Right lobe of liver (tissue), 6 donors: ENCODE measurements around the gene DUSP5. TPM values are rescaled to one million over a fixed set of nuclear protein-coding genes. Genes with fewer than 3 reads are reported as not detected.

ENCODE experiments used
- ATAC-seq, 4 donors: fragments of 200-7000 bp; cut with Tn5 transposase; one replicate each; pipeline ENCODE4 v1.9.1; 2020; ENCODE audit warnings: mild to moderate bottlenecking in 4 of 4, moderate library complexity in 4 of 4
- DNase-seq, 3 donors: peaks; one replicate each; pipeline ENCODE4 v3.0.0-alpha.2; 2020
- H3K27ac ChIP-seq, 3 donors: fragments of 200-600 bp; one replicate each; pipeline ENCODE4 v1.8.0; 2022
- H3K27me3 ChIP-seq, 2 donors: fragments of 200-600 bp; one replicate each; pipeline ENCODE4 v1.8.0; 2022
- H3K36me3 ChIP-seq, 4 donors: fragments of 200-600 bp; sonication (generic) in 1 of 4; one replicate each; pipeline versions ENCODE4 v1.5.1 to v1.8.0; 2017 to 2022; ENCODE audit warnings: control low read depth in 1 of 4
- H3K4me1 ChIP-seq, 4 donors: fragments of 200-600 bp; sonication (generic) in 1 of 4; one replicate each; pipeline versions ENCODE4 v1.5.1 to v1.8.0; 2017 to 2022; ENCODE audit warnings: control low read depth in 1 of 4
- H3K4me3 ChIP-seq, 3 donors: fragments of 200-600 bp; one replicate each; pipeline ENCODE4 v1.8.0; 2022
- H3K9me3 ChIP-seq, 4 donors: fragments of 200-600 bp; sonication (generic) in 1 of 4; one replicate each; pipeline versions ENCODE4 v1.5.1 to v1.8.0; 2017 to 2022; ENCODE audit warnings: control low read depth in 1 of 4
- POLR2A ChIP-seq: fragments of 450-650 bp; IDR thresholded peaks from one replicate; pipeline ENCODE4 v1.6.1; 2017; ENCODE audit warnings: antibody characterized with exemption, mild to moderate bottlenecking
- WGBS: methylation state at CpG from one replicate; pipeline ENCODE4 v1.1.6; 2018; ENCODE audit warnings: low coverage, low lambda C conversion rate; ENCODE audit not compliant: insufficient coverage; ENCODE audit errors: missing lambda C conversion rate; 5-methylcytosine and 5-hydroxymethylcytosine counted together
- intact Hi-C, 2 donors: fragments of 100-400 bp; cut with DNase I; formaldehyde crosslinking; loops; one replicate each; pipeline versions ENCODE4 v1.11.2 to v1.14.1; 2022
- total RNA-seq, 6 experiments: library from RNA; depleted of rRNA in 2 of 6; stranded (reverse); fragments of >200 nt in 2 of 6; fragmentation: NEBNext Ultra II Directional in 3 of 6; extraction: Animal tissue kit (Norgen Biotek cat#: 25700) in 3 of 6; gene quantifications; one replicate each; pipeline versions ENCODE4 v1.1.0 to v1.2.4, GENCODE V29; 2016 to 2023
- TF ChIP-seq, protein P1 (sequence below), 4 donors: fragments of 200-600 bp in 3 of 4; fragments of 450-650 bp in 1 of 4; IDR thresholded peaks; one replicate each; pipeline versions ENCODE4 v1.5.1 to v1.8.0; 2016 to 2022; ENCODE audit warnings: antibody characterized with exemption in 4 of 4, mild to moderate bottlenecking in 2 of 4
- donor health status: DM: no; HTN: yes; CAD: no.
- donor health status: DM: no; HTN: no; CAD: no.
- donor health status: DM: no; HTN: no; CAD: no.
- donor health status: DM: no; HTN: yes; CAD: no.
- donor health status: DM: no; HTN: yes; CAD: no.

The DUSP5 gene
- total RNA-seq, 6 experiments from 2014 or later, result 2.3 to 47.7 (median 10.8) TPM

DNA sequence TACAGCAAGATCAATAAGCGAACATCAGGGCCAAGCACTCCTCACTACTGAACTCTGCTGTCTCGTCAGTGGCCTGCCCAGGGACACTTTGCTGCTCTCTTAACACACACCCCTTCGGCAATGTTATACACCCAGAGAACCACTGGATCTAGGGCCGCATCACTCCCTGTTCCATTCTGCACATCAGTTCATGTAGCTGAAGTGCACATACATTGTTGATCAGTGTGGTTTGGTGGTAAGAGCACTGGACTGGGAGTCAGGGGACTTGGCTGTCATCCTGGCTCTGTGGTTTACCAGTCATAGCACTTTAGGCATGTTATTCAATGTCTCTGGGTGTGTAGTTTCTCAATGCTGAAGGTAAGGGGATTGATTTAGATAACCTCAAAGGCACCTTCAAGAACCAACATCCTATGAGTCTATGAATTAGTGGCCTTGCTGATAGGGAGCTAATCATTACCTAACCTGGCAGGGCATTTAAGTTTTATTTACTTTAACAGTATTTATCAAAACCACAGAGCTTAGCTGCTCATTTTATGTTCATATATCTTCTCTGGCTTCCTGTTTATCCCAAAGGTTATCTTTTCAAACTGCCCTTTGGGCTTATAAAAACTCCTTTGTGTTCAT lies 24.8 kb downstream of the DUSP5 start:
- H3K4me1 ChIP-seq, result peaks cover 0 to 8% (median 0%) of the 10 kb centered on the region in 4 donors
- TF ChIP-seq POLR2A, result no peak
- TF ChIP-seq, protein P1, sequence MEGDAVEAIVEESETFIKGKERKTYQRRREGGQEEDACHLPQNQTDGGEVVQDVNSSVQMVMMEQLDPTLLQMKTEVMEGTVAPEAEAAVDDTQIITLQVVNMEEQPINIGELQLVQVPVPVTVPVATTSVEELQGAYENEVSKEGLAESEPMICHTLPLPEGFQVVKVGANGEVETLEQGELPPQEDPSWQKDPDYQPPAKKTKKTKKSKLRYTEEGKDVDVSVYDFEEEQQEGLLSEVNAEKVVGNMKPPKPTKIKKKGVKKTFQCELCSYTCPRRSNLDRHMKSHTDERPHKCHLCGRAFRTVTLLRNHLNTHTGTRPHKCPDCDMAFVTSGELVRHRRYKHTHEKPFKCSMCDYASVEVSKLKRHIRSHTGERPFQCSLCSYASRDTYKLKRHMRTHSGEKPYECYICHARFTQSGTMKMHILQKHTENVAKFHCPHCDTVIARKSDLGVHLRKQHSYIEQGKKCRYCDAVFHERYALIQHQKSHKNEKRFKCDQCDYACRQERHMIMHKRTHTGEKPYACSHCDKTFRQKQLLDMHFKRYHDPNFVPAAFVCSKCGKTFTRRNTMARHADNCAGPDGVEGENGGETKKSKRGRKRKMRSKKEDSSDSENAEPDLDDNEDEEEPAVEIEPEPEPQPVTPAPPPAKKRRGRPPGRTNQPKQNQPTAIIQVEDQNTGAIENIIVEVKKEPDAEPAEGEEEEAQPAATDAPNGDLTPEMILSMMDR (IDR thresholded peaks at IDR 0.05), result no peak
- H3K27ac ChIP-seq, result no peak overlapping the region
- DNase-seq, result no peak
- H3K4me3 ChIP-seq, result no peak overlapping the region
- no peaks in the 10 kb centered on the region for H3K36me3 ChIP-seq
- no peaks in the 10 kb centered on the region for H3K9me3 ChIP-seq
- WGBS, result 61% methylated on average over 3 of the region's 4 CpGs
- intact Hi-C loops, result no loop called here
- no peaks in the 10 kb centered on the region for H3K27me3 ChIP-seq
- peak; percentile 63 to 92 (median 78) for ATAC-seq

DNA sequence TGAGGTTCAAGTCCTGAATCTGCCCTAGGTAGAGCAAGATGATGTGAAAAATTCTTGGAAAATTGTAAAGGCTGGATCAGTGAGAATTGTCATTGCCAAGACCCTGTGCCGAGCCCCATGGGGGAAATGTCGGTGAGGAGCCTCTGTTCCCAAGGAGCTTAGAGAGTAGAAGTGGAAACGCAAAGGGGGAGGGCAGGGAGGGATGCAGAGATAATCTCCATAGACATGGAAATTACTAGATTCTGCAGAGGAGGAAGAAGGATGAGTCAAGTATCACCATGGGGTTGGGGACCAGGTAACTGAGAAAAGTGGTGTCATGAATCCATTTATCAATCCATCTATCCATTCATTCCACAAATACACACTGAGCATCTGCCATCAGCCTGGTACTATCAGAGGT lies 26.0 kb downstream of the DUSP5 start:
- intact Hi-C loops, result no loop called here
- H3K36me3 ChIP-seq, result no peaks in the 10 kb centered on the region
- TF ChIP-seq POLR2A, result no peak
- TF ChIP-seq, protein P1 (IDR thresholded peaks at IDR 0.05), result no peak
- no peak overlapping the region for H3K27ac ChIP-seq
- ATAC-seq, result no peak
- peak in 1 of 3 donors; percentile 20 for DNase-seq
- H3K4me3 ChIP-seq, result no peak overlapping the region
- 81% methylated on average over 3 of the region's 3 CpGs for whole genome bisulfite sequencing
- H3K27me3 ChIP-seq, result no peaks in the 10 kb centered on the region
- no peaks in the 10 kb centered on the region for H3K9me3 ChIP-seq
- H3K4me1 ChIP-seq, result peaks cover 0 to 8% (median 0%) of the 10 kb centered on the region in 4 donors

DNA sequence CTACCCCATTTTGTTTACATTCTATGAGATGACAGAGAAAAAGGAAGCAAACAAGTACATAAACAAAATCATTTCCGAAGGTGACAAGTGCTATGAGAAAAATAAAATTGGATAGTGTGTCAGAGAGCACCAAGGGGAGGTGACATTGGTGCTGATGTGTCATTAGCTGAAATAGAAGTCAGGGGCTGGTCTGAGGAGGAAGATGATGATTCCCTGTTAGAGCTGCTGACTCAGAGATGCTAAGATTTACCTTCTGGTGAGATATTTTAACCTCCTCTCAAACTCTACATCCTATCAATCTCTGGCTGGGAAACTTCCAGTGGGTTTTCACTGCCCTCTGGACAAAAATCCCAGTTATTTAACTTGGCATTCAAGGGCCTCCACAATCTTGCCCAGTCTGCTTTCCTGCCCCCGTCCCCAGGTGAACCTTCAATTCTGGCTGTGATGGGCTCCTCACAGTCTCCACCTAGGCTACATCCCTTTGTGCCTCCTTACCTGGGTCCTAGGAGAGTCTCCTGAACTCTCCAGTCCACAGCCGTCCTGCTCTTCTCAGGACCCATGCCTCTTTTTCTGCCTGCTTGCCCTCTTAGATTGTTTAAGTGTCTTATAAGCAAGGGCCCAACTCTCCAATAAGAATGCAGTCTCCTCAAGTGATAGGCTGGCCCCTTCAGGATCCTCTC lies 26.6 kb downstream of the DUSP5 start:
- Histone ChIP-seq H3K4me1 (peaks cover 0 to 8% (median 0%) of the 10 kb centered on the region in 4 donors), H3K27me3 (no peaks in the 10 kb centered on the region), H3K4me3 (no peak overlapping the region), H3K36me3 (no peaks in the 10 kb centered on the region), H3K27ac (no peak overlapping the region), H3K9me3 (no peaks in the 10 kb centered on the region)
- 60% methylated on average over 2 of the region's 3 CpGs for WGBS
- ATAC-seq (no peak), DNase-seq (peak in 1 of 3 donors; percentile 14)
- TF ChIP-seq, protein P1 (IDR thresholded peaks at IDR 0.05), result no peak
- no peak for TF ChIP-seq POLR2A
- intact Hi-C loops, result no loop called here

DNA sequence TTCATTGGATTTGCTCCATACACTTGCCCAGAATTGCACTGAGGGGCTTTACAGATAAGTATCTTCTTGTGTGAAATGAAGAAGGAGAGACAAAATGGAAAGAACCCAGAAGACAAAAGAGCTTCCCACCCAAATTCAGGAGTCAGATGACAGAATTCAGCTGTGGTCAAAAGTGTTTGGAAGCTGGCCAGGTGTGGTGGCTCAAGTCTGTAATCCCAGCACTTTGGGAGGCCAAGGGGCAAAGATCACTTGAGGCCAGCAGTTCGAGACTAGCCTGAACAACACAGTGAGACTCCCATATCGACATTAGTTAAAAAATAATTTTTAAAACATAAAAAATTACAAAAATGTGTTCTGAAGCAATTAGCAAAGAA lies 27.1 kb downstream of the DUSP5 start:
- Histone ChIP-seq H3K36me3 (no peaks in the 10 kb centered on the region), H3K27me3 (no peaks in the 10 kb centered on the region), H3K4me1 (peaks cover 0 to 8% (median 0%) of the 10 kb centered on the region in 4 donors), H3K9me3 (no peaks in the 10 kb centered on the region), H3K27ac (no peak overlapping the region), H3K4me3 (no peak overlapping the region)
- intact Hi-C loops, result no loop called here
- no peak for TF ChIP-seq POLR2A
- TF ChIP-seq, protein P1 (IDR thresholded peaks at IDR 0.05), result no peak
- 44% methylated on average over 2 of the region's 2 CpGs for WGBS
- no peak for ATAC-seq
- DNase-seq, result peak in 1 of 3 donors; percentile 12
